H1 (cell line): Measurements from ENCODE around the gene TSEN2. TPM values are rescaled to one million over a fixed set of nuclear protein-coding genes. Genes with fewer than 3 reads are reported as not detected.

Experiments used
- CTCF ChIA-PET: fragments of 300-600 bp; sonication (Branson Sonifier 250); formaldehyde crosslinking; loops from one replicate; lab custom pipeline; 2021; ENCODE audit not compliant: partially characterized antibody; lab: Charles Lee
- POLR2A ChIA-PET: fragments of 300-600 bp; sonication (Branson Sonifier 250); formaldehyde crosslinking; loops from one replicate; lab custom pipeline; 2021; ENCODE audit warnings: inconsistent platforms; ENCODE audit not compliant: partially characterized antibody; lab: Charles Lee
- DNase-seq, 2 experiments: peaks; one replicate each; pipeline versions ENCODE4 v3.0.0 to v3.0.0-alpha.2; 2010 to 2022; ENCODE audit warnings: low spot score in 2 of 2, low read depth in 1 of 2, mixed read lengths in 1 of 2
- FAIRE-seq: peaks from 2 replicates; lab custom pipeline; 2011; peaks lifted over from hg19 to GRCh38; lab: Jason Lieb, UNC
- H2AFZ ChIP-seq: 2 replicates; pipeline ENCODE4 v1.8.1; 2012; ENCODE audit warnings: low read length, inconsistent platforms
- H2AK5ac ChIP-seq: 2 replicates; pipeline ENCODE4 v1.6.1; 2013; ENCODE audit warnings: low read depth, low read length
- H2BK120ac ChIP-seq: replicated peaks from 2 replicates; pipeline ENCODE3; 2013; ENCODE audit warnings: low read depth, low read length, inconsistent platforms
- H2BK12ac ChIP-seq: 2 replicates; pipeline ENCODE4 v1.6.1; 2013; ENCODE audit warnings: low read depth, low read length
- H2BK15ac ChIP-seq: 2 replicates; pipeline ENCODE4 v1.6.1; 2013; ENCODE audit warnings: low read length
- H2BK20ac ChIP-seq: 2 replicates; pipeline ENCODE4 v1.6.1; 2013; ENCODE audit warnings: low read length
- H2BK5ac ChIP-seq: 2 replicates; pipeline ENCODE4 v1.6.1; 2013; ENCODE audit warnings: low read depth, low read length
- H3K14ac ChIP-seq: 2 replicates; pipeline ENCODE4 v1.6.1; 2013; ENCODE audit warnings: inconsistent platforms; ENCODE audit not compliant: insufficient read length
- H3K18ac ChIP-seq: 2 replicates; pipeline ENCODE4 v1.6.1; 2013; ENCODE audit warnings: low read length; ENCODE audit errors: extremely low read depth
- H3K23ac ChIP-seq: 2 replicates; pipeline ENCODE4 v1.6.1; 2013; ENCODE audit warnings: inconsistent platforms; ENCODE audit not compliant: insufficient read length
- H3K23me2 ChIP-seq: 2 replicates; pipeline ENCODE4 v1.6.1; 2013; ENCODE audit warnings: low read depth, low read length
- H3K27ac ChIP-seq: 2 replicates; pipeline ENCODE4 v1.6.1; 2011; ENCODE audit warnings: low read depth, low read length, inconsistent platforms
- H3K27me3 ChIP-seq, 4 experiments: replicated peaks in 1 of 4; 1 replicate in 1 of 4; 2 replicates in 3 of 4; pipeline versions ENCODE4 v1.6.1 to v1.8.1; 2011 to 2013; ENCODE audit warnings: low read length in 3 of 4, mild to moderate bottlenecking in 3 of 4, inconsistent platforms in 2 of 4, mixed read lengths in 2 of 4, moderate library complexity in 1 of 4; ENCODE audit not compliant: control insufficient read depth in 3 of 4, insufficient read depth in 3 of 4; ENCODE audit errors: extremely low read depth in 1 of 4
- H3K36me3 ChIP-seq, 4 experiments: 2 replicates each; pipeline versions ENCODE4 v1.6.1 to v1.8.1; 2011 to 2013; ENCODE audit warnings: mild to moderate bottlenecking in 4 of 4, low read length in 3 of 4, moderate library complexity in 2 of 4, control low read depth in 1 of 4, inconsistent platforms in 1 of 4; ENCODE audit not compliant: insufficient read depth in 4 of 4, control insufficient read depth in 2 of 4
- H3K4ac ChIP-seq: replicated peaks from 2 replicates; pipeline ENCODE3; 2013; ENCODE audit warnings: low read length, low read depth, mixed read lengths, inconsistent platforms; ENCODE audit not compliant: insufficient read length
- H3K4me1 ChIP-seq, 4 experiments: replicated peaks in 1 of 4; 1 replicate in 1 of 4; 2 replicates in 3 of 4; pipeline versions ENCODE4 v1.6.1 to v1.8.1; 2011 to 2013; ENCODE audit warnings: low read length in 3 of 4, inconsistent platforms in 2 of 4, mixed read lengths in 1 of 4; ENCODE audit not compliant: insufficient read depth in 4 of 4, control insufficient read depth in 3 of 4
- H3K4me2 ChIP-seq, 2 experiments: 2 replicates each; pipeline versions ENCODE4 v1.6.1 to v1.8.1; 2011 to 2013; ENCODE audit warnings: low read depth in 2 of 2, low read length in 2 of 2, control low read depth in 1 of 2, inconsistent platforms in 1 of 2, mild to moderate bottlenecking in 1 of 2; ENCODE audit not compliant: insufficient read depth in 1 of 2
- H3K4me3 ChIP-seq, 4 experiments: fragments of 200-600, 300-600 bp in 1 of 4; sonication (generic), shearing (Covaris generic), sonication (Bioruptor Twin) in 1 of 4; 2 replicates each; pipeline versions ENCODE4 v1.5.1 to v1.8.1; 2011 to 2016; ENCODE audit warnings: low read length in 4 of 4, low read depth in 3 of 4, control low read depth in 2 of 4, inconsistent platforms in 2 of 4, mild to moderate bottlenecking in 2 of 4, mixed read lengths in 1 of 4, moderate library complexity in 1 of 4; ENCODE audit not compliant: insufficient read depth in 2 of 4; ENCODE audit errors: extremely low read depth in 1 of 4
- H3K56ac ChIP-seq: replicated peaks from 2 replicates; pipeline ENCODE3; 2013; ENCODE audit warnings: low read depth, mild to moderate bottlenecking, mixed read lengths, low read length, inconsistent platforms; ENCODE audit not compliant: insufficient read length
- H3K79me1 ChIP-seq: 2 replicates; pipeline ENCODE4 v1.6.1; 2013; ENCODE audit warnings: low read depth, low read length, control low read depth
- H3K79me2 ChIP-seq, 2 experiments: 2 replicates each; pipeline versions ENCODE4 v1.6.1 to v1.8.1; 2012 to 2013; ENCODE audit warnings: low read length in 2 of 2, mild to moderate bottlenecking in 2 of 2, inconsistent platforms in 1 of 2; ENCODE audit not compliant: insufficient read depth in 2 of 2, control insufficient read depth in 1 of 2
- H3K9ac ChIP-seq, 4 experiments: replicated peaks in 1 of 4; 1 replicate in 1 of 4; 2 replicates in 3 of 4; pipeline versions ENCODE4 v1.6.1 to v1.8.1; 2011 to 2013; ENCODE audit warnings: low read depth in 3 of 4, low read length in 3 of 4, control low read depth in 2 of 4, mild to moderate bottlenecking in 2 of 4, moderate library complexity in 2 of 4, inconsistent platforms in 1 of 4; ENCODE audit errors: extremely low read depth in 1 of 4
- H3K9me3 ChIP-seq, 2 experiments: 2 replicates each; pipeline versions ENCODE4 v1.6.1 to v1.8.1; 2012 to 2013; ENCODE audit warnings: mild to moderate bottlenecking in 2 of 2, moderate library complexity in 2 of 2, control low read depth in 1 of 2, inconsistent platforms in 1 of 2, low read depth in 1 of 2, low read length in 1 of 2, mixed read lengths in 1 of 2; ENCODE audit not compliant: insufficient read depth in 2 of 2
- H4K20me1 ChIP-seq, 2 experiments: replicated peaks in 1 of 2; 2 replicates each; pipeline versions ENCODE3 to v1.8.1; 2011 to 2013; ENCODE audit warnings: inconsistent platforms in 2 of 2, low read length in 2 of 2, mild to moderate bottlenecking in 1 of 2; ENCODE audit not compliant: insufficient read depth in 2 of 2, control insufficient read depth in 1 of 2
- H4K5ac ChIP-seq: 2 replicates; pipeline ENCODE4 v1.6.1; 2013; ENCODE audit warnings: low read length, low read depth, mixed read lengths, inconsistent platforms; ENCODE audit not compliant: insufficient read length
- H4K8ac ChIP-seq: 2 replicates; pipeline ENCODE4 v1.8.0; 2013; ENCODE audit warnings: mild to moderate bottlenecking, moderate library complexity, low read length, inconsistent platforms; ENCODE audit not compliant: insufficient read depth; ENCODE audit errors: extremely low read depth
- H4K91ac ChIP-seq: replicated peaks from 2 replicates; pipeline ENCODE3; 2013; ENCODE audit warnings: low read length, mixed read lengths, inconsistent platforms; ENCODE audit not compliant: insufficient read length
- PHF8 ChIP-seq: fragments of 200-600 bp; sonication (generic); conservative IDR thresholded peaks from 2 replicates; pipeline ENCODE4 v1.7.1; 2012; ENCODE audit warnings: low read depth, mild to moderate bottlenecking, inconsistent platforms, low read length, moderate library complexity
- TAF1 ChIP-seq: IDR thresholded peaks from 2 replicates; pipeline ENCODE4 v1.6.1; 2011; ENCODE audit warnings: mild to moderate bottlenecking, low read depth, low read length
- WGBS, 2 experiments: shearing (Covaris generic) in 1 of 2; methylation state at CpG; one replicate each; pipeline versions ENCODE4 v1.1.6 to v1.1.7; 2013 to 2015; ENCODE audit warnings: low lambda C conversion rate in 2 of 2, mixed read lengths in 2 of 2, inconsistent platforms in 1 of 2, low coverage in 1 of 2, missing lambda C conversion rate in 1 of 2; ENCODE audit not compliant: insufficient replicate concordance in 2 of 2, insufficient coverage in 1 of 2, insufficient read length in 1 of 2; ENCODE audit errors: extremely low coverage in 1 of 2, missing lambda C conversion rate in 1 of 2; 5-methylcytosine and 5-hydroxymethylcytosine counted together
- polyA plus RNA-seq, 7 experiments: library from polyadenylated mRNA; depleted of rRNA in 3 of 7; stranded (reverse) in 5 of 7; unstranded in 2 of 7; fragments of >200 nt in 5 of 7; fragments of 200-250 nt in 2 of 7; gene quantifications; 1 replicate in 5 of 7; 2 replicates in 1 of 7; 4 replicates in 1 of 7; pipeline versions ENCODE4 v1.2.1 to v1.2.3, GENCODE V29; 2011 to 2013; ENCODE audit warnings: missing spikeins in 2 of 7, mixed read lengths in 2 of 7
- total RNA-seq: library from RNA; stranded (reverse); fragmentation: NEBNext Ultra II Directional; extraction: Animal tissue kit (Norgen Biotek cat#: 25700); gene quantifications from 2 replicates; pipeline ENCODE4 v1.2.1, GENCODE V29; 2021
- TF ChIP-seq, protein P1 (sequence below): IDR thresholded peaks from 2 replicates; pipeline ENCODE4 v1.6.1; 2012; ENCODE audit warnings: inconsistent platforms

Gene TSEN2
- total and polyA plus RNA-seq, 2 of the 8 experiments (the other 6 are each of a cell fraction or from before 2014, with no cell fraction given) = 16.1 to 22.4 TPM

GRCh38 chr3:12568747-12569146 is 84.5 kb downstream of the TSEN2 start:
- H3K9ac ChIP-seq = no peak overlapping the region
- peaks cover 10 to 35% (median 29%) of the 10 kb centered on the region in 4 experiments; a peak in 7 of 8 replicates for H3K36me3 ChIP-seq
- H4K20me1 ChIP-seq = peaks cover 2 to 11% of the 10 kb centered on the region in 2 experiments
- FAIRE-seq (no peak), DNase-seq (no peak)
- no peak overlapping the region for H3K18ac ChIP-seq
- H3K79me2 ChIP-seq = peaks cover 0 to 48% of the 10 kb centered on the region in 2 experiments; a peak in 2 of 4 replicates
- H3K27ac ChIP-seq = no peak overlapping the region
- CTCF ChIA-PET = no interaction called here
- no peak overlapping the region for H4K91ac ChIP-seq
- no peaks in the 10 kb centered on the region for H3K23me2 ChIP-seq
- H3K9me3 ChIP-seq = no peaks in the 10 kb centered on the region
- no peak overlapping the region for H2BK12ac ChIP-seq
- H2AFZ ChIP-seq = no peak overlapping the region
- POLR2A ChIA-PET = no interaction called here
- H3K4me2 ChIP-seq = no peak overlapping the region
- H2BK5ac ChIP-seq = no peak overlapping the region
- no peak overlapping the region for H2BK15ac ChIP-seq
- H2AK5ac ChIP-seq = no peak overlapping the region
- H3K4ac ChIP-seq = no peak overlapping the region
- no peak overlapping the region for H3K56ac ChIP-seq
- H3K27me3 ChIP-seq = no peaks in the 10 kb centered on the region
- H3K79me1 ChIP-seq = peaks cover 8% of the 10 kb centered on the region
- no peak overlapping the region for H4K5ac ChIP-seq
- H3K23ac ChIP-seq = no peak overlapping the region
- no peak overlapping the region for H2BK120ac ChIP-seq
- H4K8ac ChIP-seq = no peak overlapping the region
- no peak overlapping the region for H3K14ac ChIP-seq
- no peaks in the 10 kb centered on the region; a peak in 1 of 7 replicates for H3K4me1 ChIP-seq
- WGBS, 2 experiments = 92% methylated on average over 3 of the region's 3 CpGs; no CpG with 5 or more reads in 1 of the 2 experiments
- H2BK20ac ChIP-seq = no peak overlapping the region
- no peak overlapping the region for H3K4me3 ChIP-seq
- TF ChIP-seq PHF8 = no peak
- TF ChIP-seq, protein P1, sequence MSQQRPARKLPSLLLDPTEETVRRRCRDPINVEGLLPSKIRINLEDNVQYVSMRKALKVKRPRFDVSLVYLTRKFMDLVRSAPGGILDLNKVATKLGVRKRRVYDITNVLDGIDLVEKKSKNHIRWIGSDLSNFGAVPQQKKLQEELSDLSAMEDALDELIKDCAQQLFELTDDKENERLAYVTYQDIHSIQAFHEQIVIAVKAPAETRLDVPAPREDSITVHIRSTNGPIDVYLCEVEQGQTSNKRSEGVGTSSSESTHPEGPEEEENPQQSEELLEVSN = no peak
- no peak for TF ChIP-seq TAF1
